ENCODE results near the gene HSPB2. TPM values are rescaled to one million over a fixed set of nuclear protein-coding genes. Genes with fewer than 3 reads are reported as not detected.

HSPB2 gene
- total and polyA plus RNA-seq, 2 donors = 0.19 to 2.4 TPM

DNA sequence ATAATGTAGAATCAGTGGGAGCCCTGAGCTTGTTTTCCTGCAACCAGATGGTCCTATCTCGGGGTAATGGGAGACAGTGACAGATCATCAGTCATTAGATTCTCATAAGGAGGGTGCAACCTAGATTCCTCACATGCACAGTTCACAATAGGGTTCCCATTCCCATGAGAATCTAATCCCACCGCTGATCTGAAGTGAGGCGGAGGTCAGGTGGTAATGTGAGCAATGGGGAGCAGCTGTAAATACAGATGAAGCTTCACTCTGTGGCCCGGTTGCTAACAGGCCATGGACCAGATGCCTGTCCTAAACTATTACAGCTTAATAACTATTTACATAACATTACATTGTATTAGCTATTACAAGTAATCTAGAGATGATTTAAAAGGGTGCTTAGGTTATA lies 41.6 kb downstream of the HSPB2 start:
- H3K27ac ChIP-seq (ENCODE audit: low read depth in 1 of 2, low read length in 1 of 2) = no peak overlapping the region
- no peaks in the 10 kb centered on the region for H3K27me3 ChIP-seq (ENCODE audit: control insufficient read depth in 2 of 2, insufficient read depth in 1 of 2, low read length in 1 of 2)
- H3K4me3 ChIP-seq (ENCODE audit: low read length in 2 of 2) = no peak overlapping the region
- 98% methylated on average over 4 of the region's 4 CpGs for WGBS
- no peaks in the 10 kb centered on the region for H3K36me3 ChIP-seq (ENCODE audit: control insufficient read depth in 2 of 2, insufficient read depth in 2 of 2, low read length in 1 of 2)
- peaks cover 0 to 8% of the 10 kb centered on the region in 2 donors for H3K9me3 ChIP-seq (ENCODE audit: control insufficient read depth in 2 of 2, insufficient read depth in 1 of 2, low read length in 1 of 2)
- H3K4me1 ChIP-seq (ENCODE audit: control insufficient read depth in 2 of 2, insufficient read depth in 2 of 2, low read length in 2 of 2) = no peaks in the 10 kb centered on the region
- DNase-seq (ENCODE audit: low read depth in 6 of 9, low spot score in 9 of 9) = no peak

DNA sequence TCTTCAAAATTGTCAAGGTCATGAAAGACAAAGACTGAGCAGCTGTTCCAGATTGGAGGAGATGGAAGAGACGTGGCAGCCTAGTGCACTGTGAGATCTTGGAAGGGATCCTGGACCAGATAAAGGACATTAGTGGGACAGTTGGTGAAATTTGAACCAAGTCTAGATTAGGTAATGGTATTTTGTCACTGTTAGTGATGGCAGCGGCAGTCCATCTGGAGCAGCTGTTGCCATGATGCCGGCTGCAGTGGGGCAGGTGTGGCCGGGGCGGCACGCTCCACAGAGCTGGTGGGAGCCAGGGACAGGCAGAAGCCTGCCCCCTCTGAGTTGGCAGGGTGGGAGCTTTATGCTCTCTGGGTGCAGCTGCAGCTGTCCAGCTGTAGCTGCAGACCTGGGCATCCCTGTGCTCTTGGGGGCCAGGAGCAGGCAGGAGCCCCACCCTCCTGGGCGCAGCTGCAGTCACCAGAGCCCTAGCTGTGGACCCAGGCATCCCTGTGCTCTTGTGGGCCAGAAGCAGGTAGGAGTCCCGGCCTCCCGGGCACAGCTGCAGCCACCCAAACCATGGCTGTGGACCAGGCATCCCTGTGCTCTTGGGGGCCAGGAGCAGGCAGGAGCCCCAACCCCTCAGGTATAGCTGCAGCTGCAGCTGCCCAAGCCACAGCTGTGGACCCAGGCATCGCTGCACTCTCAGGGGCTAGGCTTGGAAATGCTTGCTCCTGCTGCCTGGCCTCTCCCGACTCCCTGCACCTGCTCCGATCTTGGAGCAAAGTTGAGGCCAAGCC lies 45.3 kb downstream of the HSPB2 start:
- Histone ChIP-seq H3K4me3 (ENCODE audit: low read length in 2 of 2) (no peak overlapping the region), H3K4me1 (ENCODE audit: control insufficient read depth in 2 of 2, insufficient read depth in 2 of 2, low read length in 2 of 2) (no peaks in the 10 kb centered on the region), H3K9me3 (ENCODE audit: control insufficient read depth in 2 of 2, insufficient read depth in 1 of 2, low read length in 1 of 2) (peaks cover 0 to 8% of the 10 kb centered on the region in 2 donors), H3K36me3 (ENCODE audit: control insufficient read depth in 2 of 2, insufficient read depth in 2 of 2, low read length in 1 of 2) (no peaks in the 10 kb centered on the region), H3K27ac (ENCODE audit: low read depth in 1 of 2, low read length in 1 of 2) (no peak overlapping the region), H3K27me3 (ENCODE audit: control insufficient read depth in 2 of 2, insufficient read depth in 1 of 2, low read length in 1 of 2) (no peaks in the 10 kb centered on the region)
- 97% methylated on average over 12 of the region's 12 CpGs for WGBS
- no peak for DNase-seq (ENCODE audit: low read depth in 6 of 9, low spot score in 9 of 9)

DNA sequence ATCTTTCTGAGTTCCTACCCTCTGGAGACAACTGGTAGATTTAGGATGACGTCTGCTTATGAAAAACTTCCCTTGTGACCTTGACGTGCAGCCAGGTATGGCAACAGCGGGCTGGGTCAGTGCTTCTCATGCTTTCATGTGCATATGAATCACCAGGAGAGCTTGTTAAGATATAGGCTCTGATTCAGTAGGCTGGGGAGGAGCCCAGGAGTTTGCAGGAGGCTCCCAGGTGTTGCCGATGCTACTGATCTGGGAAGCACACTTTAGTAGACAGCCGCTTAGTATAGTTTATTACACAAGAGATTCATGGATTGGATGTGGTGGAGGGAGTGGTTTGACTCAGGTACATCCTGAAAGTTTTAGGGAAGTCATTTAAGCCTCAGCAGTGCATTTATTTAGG lies 48.4 kb downstream of the HSPB2 start:
- no peak overlapping the region for H3K27ac ChIP-seq (ENCODE audit: low read depth in 1 of 2, low read length in 1 of 2)
- H3K4me3 ChIP-seq (ENCODE audit: low read length in 2 of 2) = no peak overlapping the region
- WGBS = 94% methylated on average over 5 of the region's 5 CpGs
- H3K27me3 ChIP-seq (ENCODE audit: control insufficient read depth in 2 of 2, insufficient read depth in 1 of 2, low read length in 1 of 2) = no peaks in the 10 kb centered on the region
- no peaks in the 10 kb centered on the region for H3K4me1 ChIP-seq (ENCODE audit: control insufficient read depth in 2 of 2, insufficient read depth in 2 of 2, low read length in 2 of 2)
- H3K36me3 ChIP-seq (ENCODE audit: control insufficient read depth in 2 of 2, insufficient read depth in 2 of 2, low read length in 1 of 2) = no peaks in the 10 kb centered on the region
- peaks cover 0 to 8% of the 10 kb centered on the region in 2 donors for H3K9me3 ChIP-seq (ENCODE audit: control insufficient read depth in 2 of 2, insufficient read depth in 1 of 2, low read length in 1 of 2)
- DNase-seq (ENCODE audit: low read depth in 6 of 9, low spot score in 9 of 9) = no peak

DNA sequence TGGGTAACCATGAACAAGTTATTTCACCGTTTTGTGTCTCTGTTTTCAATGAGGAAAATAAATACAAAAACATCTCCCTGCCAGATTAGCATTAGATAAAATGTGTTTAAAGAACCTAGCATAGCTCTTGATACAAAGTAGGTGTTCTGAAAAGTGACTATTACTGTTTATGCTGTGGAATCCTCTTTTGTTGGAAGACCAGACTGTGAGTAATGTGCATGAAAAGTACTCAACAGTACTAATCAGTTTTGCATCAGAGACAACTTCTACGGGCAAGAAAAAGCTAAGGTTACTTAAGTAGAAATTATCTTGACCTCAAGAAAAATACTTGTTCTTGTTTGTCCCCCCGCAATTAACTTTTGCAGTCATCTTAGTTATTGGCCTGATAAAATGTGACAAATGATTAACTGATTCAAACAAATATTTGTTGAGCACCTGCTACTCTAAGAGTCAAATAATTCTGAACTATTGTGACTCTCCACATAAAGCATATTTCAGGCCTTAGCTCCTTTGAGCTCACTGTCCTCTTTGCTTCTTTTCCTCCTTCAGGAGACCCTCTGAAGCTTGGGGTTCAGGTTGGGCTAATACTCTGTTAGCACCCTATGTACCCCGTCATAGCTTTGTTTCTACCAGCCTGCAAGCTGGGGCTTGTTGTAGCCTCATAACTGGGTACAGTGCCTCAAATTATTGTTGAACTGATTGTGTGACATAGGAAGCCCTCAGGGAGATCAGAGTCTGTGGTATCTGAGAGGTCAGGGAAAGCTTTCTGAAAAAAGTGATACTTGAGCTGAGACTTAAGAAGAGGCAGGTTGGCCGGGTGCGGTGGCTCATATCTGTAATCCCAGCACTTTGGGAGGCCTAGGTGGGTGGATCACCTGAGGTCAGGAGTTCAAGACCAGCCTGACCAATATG lies 49.1 kb downstream of the HSPB2 start:
- 90% methylated on average over 6 of the region's 6 CpGs for WGBS
- H3K4me3 ChIP-seq (ENCODE audit: low read length in 2 of 2) = no peak overlapping the region
- no peaks in the 10 kb centered on the region for H3K4me1 ChIP-seq (ENCODE audit: control insufficient read depth in 2 of 2, insufficient read depth in 2 of 2, low read length in 2 of 2)
- no peak for DNase-seq (ENCODE audit: low read depth in 6 of 9, low spot score in 9 of 9)
- H3K36me3 ChIP-seq (ENCODE audit: control insufficient read depth in 2 of 2, insufficient read depth in 2 of 2, low read length in 1 of 2) = no peaks in the 10 kb centered on the region
- H3K27me3 ChIP-seq (ENCODE audit: control insufficient read depth in 2 of 2, insufficient read depth in 1 of 2, low read length in 1 of 2) = no peaks in the 10 kb centered on the region
- peaks cover 0 to 8% of the 10 kb centered on the region in 2 donors for H3K9me3 ChIP-seq (ENCODE audit: control insufficient read depth in 2 of 2, insufficient read depth in 1 of 2, low read length in 1 of 2)
- no peak overlapping the region for H3K27ac ChIP-seq (ENCODE audit: low read depth in 1 of 2, low read length in 1 of 2)

Other genes starting within 250 kb of the HSPB2 start
- 15.4 TPM for gene PPP2R1B, start 146.3 kb upstream of the HSPB2 start, total RNA-seq
- gene PPP2R1B, start 146.3 kb upstream of the HSPB2 start, polyA plus RNA-seq = 10.5 TPM
- 22.7 TPM for gene ALG9, start 41.2 kb upstream of the HSPB2 start, total RNA-seq
- 31.0 TPM for gene ALG9, start 41.2 kb upstream of the HSPB2 start, polyA plus RNA-seq
- gene FDXACB1, start 33.6 kb upstream of the HSPB2 start, total RNA-seq = 3.7 TPM
- 4.5 TPM for gene FDXACB1, start 33.6 kb upstream of the HSPB2 start, polyA plus RNA-seq
- gene CFAP68, start 33.2 kb upstream of the HSPB2 start, total RNA-seq = 24.0 TPM
- gene CFAP68, start 33.2 kb upstream of the HSPB2 start, polyA plus RNA-seq = 36.4 TPM
- 4.2 TPM for gene CRYAB, start 964 bp upstream of the HSPB2 start, total RNA-seq
- 116 TPM for gene CRYAB, start 964 bp upstream of the HSPB2 start, polyA plus RNA-seq
- 1.3 TPM for gene C11orf52, start 6.2 kb downstream of the HSPB2 start, total RNA-seq
- gene C11orf52, start 6.2 kb downstream of the HSPB2 start, polyA plus RNA-seq = 3.6 TPM
- gene DIXDC1, start 24.6 kb downstream of the HSPB2 start, total RNA-seq = 2.8 TPM
- gene DIXDC1, start 24.6 kb downstream of the HSPB2 start, polyA plus RNA-seq = 2.8 TPM
- gene DLAT, start 112.7 kb downstream of the HSPB2 start, total RNA-seq = 28.8 TPM
- 13.3 TPM for gene DLAT, start 112.7 kb downstream of the HSPB2 start, polyA plus RNA-seq
- 1.6 TPM for gene PIH1D2, start 161.3 kb downstream of the HSPB2 start, total RNA-seq
- gene PIH1D2, start 161.3 kb downstream of the HSPB2 start, polyA plus RNA-seq = 1.4 TPM
- gene NKAPD1, start 161.6 kb downstream of the HSPB2 start, total RNA-seq = 27.0 TPM
- gene NKAPD1, start 161.6 kb downstream of the HSPB2 start, polyA plus RNA-seq = 23.3 TPM
- gene TIMM8B, start 174.0 kb downstream of the HSPB2 start, total RNA-seq = 105 TPM
- 81.6 TPM for gene TIMM8B, start 174.0 kb downstream of the HSPB2 start, polyA plus RNA-seq
- gene SDHD, start 174.1 kb downstream of the HSPB2 start, total RNA-seq = 95.1 TPM
- gene SDHD, start 174.1 kb downstream of the HSPB2 start, polyA plus RNA-seq = 132 TPM

Data from thymus (tissue), 11 donors.